ENCODE measurements around the gene NDUFB6. TPM values are rescaled to one million over a fixed set of nuclear protein-coding genes. Genes with fewer than 3 reads are reported as not detected.

The NDUFB6 gene
- total and polyA plus RNA-seq, 9 of the 15 experiments (the other 6 are each of a cell fraction or from before 2014, with no cell fraction given): 26.5 to 88.1 (median 64.0) TPM

- no peak for TF ChIP-seq CTCF (IDR thresholded peaks at IDR 0.05 in 2 of 3, conservative IDR thresholded peaks at IDR 0.05 in 1 of 3; ENCODE audit: insufficient read depth in 2 of 3, low read depth in 1 of 3, low read length in 3 of 3)
- no peak for TF ChIP-seq NCOA6 (IDR thresholded peaks at IDR 0.05)
- no peak for TF ChIP-seq L3MBTL2 (IDR thresholded peaks at IDR 0.05)
- no peak for TF ChIP-seq SIRT6 (IDR thresholded peaks at IDR 0.05; ENCODE audit: low read depth, low read length)
- no peak for TF ChIP-seq ZNF707 (CRISPR knock-in tag; conservative IDR thresholded peaks at IDR 0.05)
- no peak for TF ChIP-seq SNRNP70 (optimal IDR thresholded peaks at IDR 0.05; ENCODE audit: low read depth, low read length)
- no peak for TF ChIP-seq ZNF354B (CRISPR knock-in tag; IDR thresholded peaks at IDR 0.05)
- no peak for TF ChIP-seq LCOR (CRISPR knock-in tag; IDR thresholded peaks at IDR 0.05)
- no peak for TF ChIP-seq ZNF347 (CRISPR knock-in tag; IDR thresholded peaks at IDR 0.05; ENCODE audit: low read depth)
- TF ChIP-seq TEAD4 (IDR thresholded peaks at IDR 0.05; ENCODE audit: low read length): no peak
- TF ChIP-seq TEAD4 (CRISPR knock-in tag; IDR thresholded peaks at IDR 0.05; ENCODE audit: borderline replicate concordance): no peak
These were observed 56.7 kb downstream of the NDUFB6 start (continued) for GRCh38 chr9:32516241-32516640.

GRCh38 chr9:32508728-32509127, 64.2 kb downstream of the NDUFB6 start:
- no peak overlapping the region for H2AFZ ChIP-seq (ENCODE audit: low read depth, low read length)
- no peaks in the 10 kb centered on the region for H3K79me2 ChIP-seq (ENCODE audit: control insufficient read depth, insufficient read depth, low read length)
- no peak for DNase-seq (ENCODE audit: extremely low read depth in 1 of 4, low spot score in 3 of 4)
- H3K4me1 ChIP-seq (replicated peaks in 1 of 2; ENCODE audit: control insufficient read depth in 2 of 2, insufficient read depth in 2 of 2, low read length in 2 of 2): no peaks in the 10 kb centered on the region
- no peaks in the 10 kb centered on the region for H3K9me3 ChIP-seq (replicated peaks; ENCODE audit: control insufficient read depth, insufficient read depth, low read depth, low read length)
- H3K9ac ChIP-seq (ENCODE audit: insufficient read depth in 1 of 2, low read depth in 2 of 2, low read length in 2 of 2): no peak overlapping the region
- no peaks in the 10 kb centered on the region for H3K9me1 ChIP-seq (ENCODE audit: control insufficient read depth, insufficient read depth, low read length)
- BruUV-seq (replicated peaks): no TSS peak
- ATAC-seq: no peak
- H3K27ac ChIP-seq (ENCODE audit: extremely low read depth, low read depth, low read length): no peak overlapping the region
- FAIRE-seq: no peak
- WGBS (ENCODE audit: insufficient coverage, low coverage, missing lambda C conversion rate): 0% methylated on average over 1 of the region's 1 CpG
- no peaks in the 10 kb centered on the region for H4K20me1 ChIP-seq (replicated peaks; ENCODE audit: control insufficient read depth, insufficient read depth, low read length)
- in situ Hi-C loops (cut with MboI) (no loop called here), intact Hi-C loops (cut with micrococcal nuclease) (no loop called here)
- ChIA-PET CTCF (ENCODE audit: low intra/inter-chr PET ratio) (no interaction called here), POLR2A (no interaction called here)
- no peaks in the 10 kb centered on the region for H3K36me3 ChIP-seq (ENCODE audit: control insufficient read depth, insufficient read depth, low read length)
- no peaks in the 10 kb centered on the region for H3K27me3 ChIP-seq (ENCODE audit: control insufficient read depth in 2 of 2, insufficient read depth in 2 of 2, low read length in 2 of 2)
- TF ChIP-seq SP2 (IDR thresholded peaks at IDR 0.05; ENCODE audit: extremely low read depth, low read depth, low read length, poor library complexity, severe bottlenecking) (no peak), DPF2 (IDR thresholded peaks at IDR 0.05) (no peak), SAFB (IDR thresholded peaks at IDR 0.05; ENCODE audit: borderline replicate concordance, low read depth, low read length) (no peak), BRF2 (IDR thresholded peaks at IDR 0.05; ENCODE audit: borderline replicate concordance, insufficient read depth, insufficient read length) (no peak), RCOR1 (IDR thresholded peaks at IDR 0.05; ENCODE audit: borderline replicate concordance in 1 of 2, low read depth in 2 of 2, low read length in 2 of 2) (no peak), ZFP91 (CRISPR knock-in tag; IDR thresholded peaks at IDR 0.05) (no peak)
- H3K4me3 ChIP-seq: no peak overlapping the region
- H3K4me2 ChIP-seq (ENCODE audit: insufficient read depth, low read length): no peak overlapping the region
